Kidney capillary endothelial cell (primary cell): ENCODE measurements around the gene NSF.

Experiments used
- DNase-seq: peaks from one replicate; pipeline ENCODE4 v3.0.0-alpha.2; 2018; ENCODE audit warnings: low spot score

The NSF gene

DNA sequence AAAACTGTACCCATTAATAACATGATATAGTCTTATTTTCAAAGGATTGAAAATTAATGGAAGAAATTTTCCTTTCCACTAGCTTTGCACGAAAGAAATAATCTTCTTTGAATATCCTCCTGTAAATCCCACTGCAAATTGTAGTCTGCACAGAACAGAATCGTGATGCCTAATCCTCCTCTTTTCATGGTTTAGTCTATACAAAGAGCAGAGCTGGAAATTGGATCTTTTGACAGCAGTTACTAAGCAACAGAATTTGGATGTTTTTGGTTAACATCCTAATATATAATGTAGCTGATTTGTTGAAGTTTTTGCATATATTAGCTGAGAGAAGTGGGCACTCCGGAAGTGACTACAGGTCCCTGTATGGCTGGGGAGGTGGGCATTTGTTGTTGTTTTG is 129.4 kb downstream of the NSF start:
- DNase-seq = no peak

- DNase-seq = no peak
Measured at GRCh38 chr17:46720408-46720807, 129.9 kb downstream of the NSF start.

- no peak for DNase-seq
Measured at GRCh38 chr17:46722662-46723285, 132.3 kb downstream of the NSF start.

DNA sequence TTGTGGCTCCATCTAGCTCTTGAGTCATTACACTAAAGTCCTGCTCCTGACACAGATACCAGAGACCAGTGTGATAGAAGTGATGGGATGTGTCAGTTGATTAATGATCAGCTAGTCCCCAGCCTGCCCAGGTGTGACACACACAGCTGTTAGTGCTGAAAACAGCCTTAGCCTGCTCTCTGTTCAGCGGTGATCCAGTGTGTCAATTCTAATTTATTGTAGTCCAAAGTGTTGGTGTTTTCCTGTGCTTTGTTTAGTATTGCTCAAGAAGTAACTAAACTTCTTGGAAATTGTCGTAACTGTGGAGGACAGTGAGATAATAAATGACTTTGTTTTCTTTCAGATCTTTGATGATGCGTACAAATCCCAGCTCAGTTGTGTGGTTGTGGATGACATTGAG is 135.7 kb downstream of the NSF start:
- no peak for DNase-seq

- no peak for DNase-seq
Measured at GRCh38 chr17:46727572-46728348, 137.3 kb downstream of the NSF start.

GRCh38 chr17:46730026-46730425 is 139.6 kb downstream of the NSF start:
- no peak for DNase-seq

GRCh38 chr17:46730679-46731078 is 140.2 kb downstream of the NSF start:
- no peak for DNase-seq

GRCh38 chr17:46732160-46732559 is 141.7 kb downstream of the NSF start:
- DNase-seq = no peak

DNA sequence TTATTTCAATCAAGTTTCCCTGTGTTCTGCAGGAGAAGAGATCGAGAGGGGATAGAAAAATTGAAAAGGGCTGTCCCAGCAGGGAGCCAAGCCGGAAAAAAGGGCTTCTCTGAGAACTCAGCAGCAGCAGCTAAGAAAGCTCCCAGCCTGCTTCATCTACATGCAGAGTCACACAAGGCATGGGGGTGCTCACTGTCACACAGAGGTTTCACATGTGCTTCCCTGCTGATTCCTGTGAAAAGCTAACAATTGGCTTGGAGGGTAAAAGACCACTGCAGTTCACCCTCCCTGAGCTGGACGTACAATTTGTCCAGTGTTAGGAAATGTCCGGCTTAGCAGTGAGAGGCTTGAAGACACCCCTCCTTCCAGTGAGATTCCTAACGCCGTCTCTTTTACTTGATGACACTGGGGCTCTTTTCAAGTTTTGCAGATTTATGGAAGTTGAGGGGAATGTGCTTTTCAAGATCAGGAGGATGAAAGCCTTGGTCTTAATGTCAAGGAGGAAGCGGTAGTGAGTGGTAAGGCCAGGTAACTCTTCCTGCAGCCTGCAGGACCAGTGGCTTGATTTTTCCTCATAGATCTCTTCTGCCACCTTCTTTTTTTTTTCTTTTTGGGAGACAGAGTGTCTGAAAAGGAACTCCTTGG is 142.4 kb downstream of the NSF start:
- no peak for DNase-seq

DNA sequence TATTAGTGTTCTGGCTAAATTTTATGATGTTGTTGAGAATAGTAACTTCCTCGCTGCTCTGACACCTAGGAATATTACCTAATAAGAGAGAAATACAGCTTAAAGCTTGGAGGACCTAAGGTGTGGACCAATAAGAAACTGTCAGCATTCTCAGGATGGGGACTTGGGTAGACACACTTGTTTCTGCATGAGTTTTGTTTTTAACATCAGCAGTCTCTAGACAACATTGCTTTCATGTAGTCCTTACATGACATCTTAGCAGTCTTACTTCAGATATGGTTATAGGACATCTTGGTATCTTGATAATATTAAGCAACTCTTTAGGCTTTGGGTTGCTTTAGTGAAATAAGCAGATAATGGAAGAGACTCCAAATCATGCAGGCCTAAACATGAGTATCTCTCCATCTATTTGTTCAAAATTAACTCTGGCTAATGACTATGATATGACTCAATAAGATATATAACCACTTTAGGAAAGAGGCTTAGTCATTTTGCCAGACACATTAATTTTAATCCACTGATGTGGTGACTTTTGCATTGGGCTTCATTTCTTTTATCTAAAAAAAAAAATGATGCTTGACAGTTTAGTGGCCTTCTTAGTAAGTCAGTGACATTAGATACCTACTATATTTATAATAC is 143.5 kb downstream of the NSF start:
- peak; percentile 32 for DNase-seq

GRCh38 chr17:46736100-46736499 is 145.6 kb downstream of the NSF start:
- no peak for DNase-seq

DNA sequence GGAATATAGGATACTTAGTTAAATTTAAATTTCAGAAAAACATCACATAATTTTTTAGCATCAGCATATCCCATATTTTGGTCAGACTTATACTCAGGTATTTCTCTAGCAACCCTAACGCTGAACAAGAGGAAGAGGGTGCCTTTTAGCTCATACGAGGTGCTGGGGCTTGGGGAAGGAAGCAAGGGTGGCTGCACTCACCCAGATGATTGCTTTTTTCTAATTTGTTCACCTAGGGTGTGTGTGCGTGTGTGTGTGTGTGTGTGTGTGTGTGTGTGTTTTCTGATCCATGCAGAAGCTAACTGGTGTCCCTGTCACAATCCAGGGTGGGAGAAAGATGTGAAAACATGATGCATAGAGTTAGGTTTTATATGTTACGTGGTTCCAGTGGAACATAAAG is 146.9 kb downstream of the NSF start:
- no peak for DNase-seq

DNA sequence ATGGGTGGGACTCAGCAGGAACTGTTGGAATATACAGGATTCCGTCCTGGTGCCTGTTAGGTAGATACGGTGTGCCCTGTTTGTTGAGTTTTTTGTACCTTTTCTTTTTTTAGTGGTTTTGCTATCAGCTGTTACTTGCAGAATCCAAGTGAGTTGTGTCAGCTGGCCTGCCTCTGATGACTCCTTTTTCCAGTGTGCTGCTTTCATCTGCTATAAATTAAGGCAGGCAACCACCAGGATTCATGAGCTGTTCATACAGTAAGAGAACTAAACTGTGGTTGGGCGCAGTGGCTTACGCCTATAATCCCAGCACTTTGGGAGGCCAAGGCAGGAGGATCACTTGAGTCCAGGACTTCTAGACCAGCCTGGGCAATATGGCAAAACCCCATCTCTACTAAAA is 148.1 kb downstream of the NSF start:
- no peak for DNase-seq

- no peak for DNase-seq
Measured at GRCh38 chr17:46739982-46740381, 149.5 kb downstream of the NSF start.

GRCh38 chr17:46741122-46741730 is 150.8 kb downstream of the NSF start:
- DNase-seq = no peak

- peak; percentile 91 for DNase-seq
Measured at GRCh38 chr17:46742565-46743270, 152.2 kb downstream of the NSF start.

DNA sequence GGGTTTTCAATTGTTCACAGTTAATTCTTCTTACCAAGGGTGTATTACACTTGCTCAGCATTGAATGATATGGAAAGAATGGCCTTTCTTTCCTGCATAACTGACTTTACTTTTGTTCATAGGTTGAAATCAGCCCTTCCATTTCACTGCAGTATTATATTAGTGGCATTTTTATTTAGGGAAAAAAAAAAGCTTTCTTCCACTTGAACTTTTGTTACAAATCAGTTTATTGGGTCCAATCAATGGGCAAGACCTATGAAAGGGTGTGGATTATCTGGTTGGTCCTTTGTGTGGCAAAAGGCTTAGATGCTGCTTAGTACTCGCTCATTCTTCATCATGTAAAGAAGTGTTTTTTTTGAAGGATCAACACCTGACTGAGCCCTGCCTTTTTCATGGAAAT is 154.0 kb downstream of the NSF start:
- no peak for DNase-seq

DNA sequence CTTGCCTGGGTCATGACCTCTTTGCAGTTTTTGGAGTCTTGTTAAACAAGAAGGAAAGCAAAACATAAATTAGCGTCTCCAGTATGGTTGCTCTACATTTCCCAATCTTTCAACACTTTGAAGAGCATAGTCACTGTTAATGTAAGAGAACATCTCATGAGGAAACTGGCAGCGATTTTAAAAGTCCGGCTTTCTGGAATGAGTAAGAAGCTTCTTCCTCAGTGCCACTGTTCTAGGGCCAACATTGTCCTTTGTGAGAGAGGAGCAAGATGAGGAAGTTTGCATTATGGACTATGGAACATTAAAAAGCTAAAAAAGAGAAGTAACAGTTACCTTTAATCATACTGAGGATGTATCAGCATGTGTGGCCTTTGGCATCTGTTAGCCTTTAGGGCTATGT is 154.9 kb downstream of the NSF start:
- no peak for DNase-seq

GRCh38 chr17:46751425-46751824 is 161.0 kb downstream of the NSF start:
- DNase-seq = no peak

- DNase-seq = no peak
Measured at GRCh38 chr17:46753776-46754175, 163.3 kb downstream of the NSF start.

DNA sequence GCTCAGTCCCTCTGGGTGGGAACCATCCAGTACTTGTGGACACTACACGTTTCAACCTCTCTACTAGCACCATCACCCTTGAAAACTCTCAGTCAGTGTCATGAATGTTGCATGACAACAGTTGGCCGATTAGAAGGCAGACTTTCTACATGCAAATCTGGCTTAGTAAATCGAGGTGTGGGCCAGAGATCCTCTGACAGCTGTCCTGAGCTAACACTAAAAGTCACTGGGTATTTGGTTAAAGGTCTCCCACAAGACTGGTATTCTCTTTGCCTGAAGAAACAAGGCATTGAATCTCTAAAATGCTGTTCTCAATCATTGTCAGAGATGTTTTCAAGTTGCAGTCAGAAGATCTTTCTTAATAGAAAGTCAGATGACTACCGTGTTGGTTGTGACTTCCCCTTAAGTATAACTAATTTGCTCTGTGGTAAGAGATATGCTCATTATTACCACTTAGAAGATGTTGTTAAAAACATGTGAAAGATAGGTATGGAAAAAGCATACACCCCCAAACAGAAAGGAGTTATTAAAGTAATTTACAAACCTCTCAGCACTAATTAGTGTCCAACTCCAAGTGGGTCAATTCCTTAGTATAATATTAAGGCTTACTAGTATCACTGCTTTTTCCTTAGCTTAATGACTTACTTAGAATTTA is 165.7 kb downstream of the NSF start:
- DNase-seq = no peak
